Retina (tissue), 1 donor: ENCODE results near the gene GFPT1.

Source experiments
- DNase-seq: peaks from one replicate; pipeline ENCODE4 v3.0.0-alpha.2; 2016

The GFPT1 gene

GRCh38 chr2:69287544-69287943, 99.5 kb downstream of the GFPT1 start:
- DNase-seq = no peak

DNA sequence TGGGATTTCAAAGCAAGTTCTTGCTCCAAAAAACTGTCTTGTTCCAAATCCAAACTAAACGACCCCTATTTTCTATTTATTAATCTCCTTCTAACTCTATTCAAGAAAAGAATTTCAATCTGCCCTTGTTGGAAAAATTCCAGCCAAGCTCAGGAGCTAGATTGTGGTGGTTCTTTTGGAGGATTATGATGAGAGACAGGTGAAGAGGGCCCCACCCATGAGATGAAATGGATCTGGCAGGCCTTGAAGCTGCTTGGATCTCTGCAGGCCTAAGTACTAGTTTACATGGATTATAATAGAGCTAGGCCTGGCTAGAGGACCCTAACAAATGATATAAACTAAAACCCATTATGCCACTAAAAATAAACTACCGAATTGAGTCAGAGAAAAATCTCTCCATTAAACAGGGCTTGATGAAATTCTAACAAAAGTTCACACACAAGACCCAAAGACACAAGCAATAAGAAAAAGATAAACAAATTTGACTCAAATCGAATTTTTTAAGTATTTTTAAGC, 101.6 kb downstream of the GFPT1 start:
- no peak for DNase-seq

GRCh38 chr2:69280796-69281412, 106.1 kb downstream of the GFPT1 start:
- no peak for DNase-seq

GRCh38 chr2:69279931-69280681, 106.9 kb downstream of the GFPT1 start:
- DNase-seq = no peak

DNA sequence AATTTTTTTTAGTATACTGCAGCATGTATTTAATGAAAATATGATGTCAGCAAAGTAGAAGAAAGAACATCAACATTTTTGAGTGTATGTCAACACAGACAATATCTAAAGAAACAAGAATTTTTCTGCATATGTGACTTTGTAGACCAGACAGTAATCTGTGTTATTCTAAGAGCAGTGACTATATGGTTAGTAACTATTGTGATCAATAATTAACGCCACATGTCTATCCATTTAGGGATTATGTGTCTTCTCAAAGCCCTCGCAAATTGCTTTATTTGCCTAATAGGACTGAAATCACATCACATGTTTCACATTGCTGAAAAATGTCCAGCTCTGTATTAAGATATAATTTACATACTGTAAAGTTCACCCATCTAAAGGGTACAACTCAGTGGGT, 107.8 kb downstream of the GFPT1 start:
- no peak for DNase-seq

GRCh38 chr2:69278366-69278765, 108.7 kb downstream of the GFPT1 start:
- DNase-seq = no peak

DNA sequence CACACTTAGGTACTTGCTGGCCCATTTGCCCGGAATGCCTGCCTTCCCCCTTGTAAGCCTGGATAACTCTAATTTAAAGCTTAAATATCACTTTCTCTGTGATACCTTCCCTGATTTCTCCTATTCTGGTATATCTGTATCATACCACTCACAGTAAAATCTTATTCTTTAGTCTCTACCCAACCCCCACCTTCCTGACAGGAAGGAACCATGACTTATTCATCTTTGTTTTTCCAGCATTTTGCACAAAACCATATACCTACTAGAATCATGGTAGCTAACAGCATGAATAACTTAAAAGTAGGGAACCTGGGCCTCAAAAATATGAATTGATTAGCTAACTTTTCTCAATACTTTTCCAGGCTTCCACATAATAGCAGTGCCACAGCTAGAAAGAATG, 111.5 kb downstream of the GFPT1 start:
- no peak for DNase-seq

DNA sequence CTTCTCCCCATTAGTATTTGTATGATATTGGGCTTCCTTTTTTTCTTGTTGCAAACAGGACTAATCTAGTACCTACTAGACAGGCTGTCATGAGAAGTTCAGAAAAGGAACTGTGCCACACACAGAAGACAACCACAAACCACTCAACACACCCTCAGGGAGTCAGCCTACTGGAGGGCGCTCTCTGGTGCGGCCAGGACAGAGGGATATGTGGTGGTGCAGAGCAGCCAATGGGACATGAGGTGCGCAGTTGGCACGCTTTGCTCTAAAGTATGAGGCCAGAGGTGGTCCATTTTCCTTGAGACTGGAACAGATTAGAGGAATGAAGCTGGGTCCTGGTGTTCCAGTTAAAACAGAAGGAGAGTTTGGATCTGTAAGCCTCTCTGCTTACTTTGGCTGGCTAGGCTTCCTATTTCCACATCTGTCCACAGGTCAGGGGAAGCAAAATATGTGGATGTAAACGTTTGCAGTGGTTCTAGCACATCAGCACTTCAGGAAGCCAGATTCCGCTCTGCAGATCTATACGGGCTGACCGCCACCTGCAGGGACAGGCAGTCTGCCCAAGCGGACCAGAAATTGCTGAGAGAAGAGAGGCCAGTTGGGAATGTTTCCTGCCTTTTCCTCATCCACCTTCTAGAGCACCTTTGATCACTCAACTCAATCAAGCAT, 114.1 kb downstream of the GFPT1 start:
- DNase-seq = no peak

- no peak for DNase-seq
These were observed 115.2 kb downstream of the GFPT1 start for GRCh38 chr2:69271831-69272257.
